ENCODE measurements around the gene ZNF592.

Gene ZNF592

GRCh38 chr15:84819791-84820190, 71.4 kb downstream of the ZNF592 start:
- TF ChIP-seq CTCF (IDR thresholded peaks at IDR 0.05; ENCODE audit: borderline replicate concordance, insufficient read depth, low read depth, low read length) = no peak
- H3K4me3 ChIP-seq (ENCODE audit: low read depth, low read length) = no peak overlapping the region

- no peak overlapping the region for H3K4me3 ChIP-seq (ENCODE audit: low read depth, low read length)
- no peak for TF ChIP-seq CTCF (IDR thresholded peaks at IDR 0.05; ENCODE audit: borderline replicate concordance, insufficient read depth, low read depth, low read length)
Observed at GRCh38 chr15:84821501-84822021, 73.2 kb downstream of the ZNF592 start.

- H3K4me3 ChIP-seq (ENCODE audit: low read depth, low read length) = no peak overlapping the region
- no peak for TF ChIP-seq CTCF (IDR thresholded peaks at IDR 0.05; ENCODE audit: borderline replicate concordance, insufficient read depth, low read depth, low read length)
Observed at GRCh38 chr15:84822653-84823281, 74.4 kb downstream of the ZNF592 start.

- no peak overlapping the region for H3K4me3 ChIP-seq (ENCODE audit: low read depth, low read length)
- no peak for TF ChIP-seq CTCF (IDR thresholded peaks at IDR 0.05; ENCODE audit: borderline replicate concordance, insufficient read depth, low read depth, low read length)
Observed at GRCh38 chr15:84823282-84823878, 75.0 kb downstream of the ZNF592 start.

- no peak overlapping the region for H3K4me3 ChIP-seq (ENCODE audit: low read depth, low read length)
- no peak for TF ChIP-seq CTCF (IDR thresholded peaks at IDR 0.05; ENCODE audit: borderline replicate concordance, insufficient read depth, low read depth, low read length)
Observed at GRCh38 chr15:84824260-84825007, 76.0 kb downstream of the ZNF592 start.

GRCh38 chr15:84826369-84826823, 78.0 kb downstream of the ZNF592 start:
- TF ChIP-seq CTCF (IDR thresholded peaks at IDR 0.05; ENCODE audit: borderline replicate concordance, insufficient read depth, low read depth, low read length) = peak; percentile 57
- H3K4me3 ChIP-seq (ENCODE audit: low read depth, low read length) = no peak overlapping the region

Data from GM12875 (cell line).